PC-9 (cell line): ENCODE measurements around the gene CACNA1S. TPM values are rescaled to one million over a fixed set of nuclear protein-coding genes. Genes with fewer than 3 reads are reported as not detected.

Source experiments
- BruUV-seq: library from RNA; stranded (reverse); fragments of 400-500 nt; replicated peaks from 2 replicates; lab custom pipeline; 2021; lab: Mats Ljungman, UMichigan
- CTCF ChIA-PET: fragments of 300-600 bp; sonication (Branson Sonifier 250); formaldehyde crosslinking; loops from one replicate; lab custom pipeline; 2022; ENCODE audit warnings: antibody characterized with exemption; lab: Charles Lee
- POLR2A ChIA-PET: fragments of 300-600 bp; sonication (Branson Sonifier 250); formaldehyde crosslinking; loops from one replicate; lab custom pipeline; 2022; ENCODE audit warnings: antibody characterized with exemption; ENCODE audit not compliant: unreplicated experiment; lab: Charles Lee
- DNase-seq, 2 experiments: peaks; one replicate each; pipeline versions ENCODE4 v3.0.0 to v3.0.0-alpha.2; 2015 to 2022; ENCODE audit warnings: mixed read lengths in 1 of 2
- H2AFZ ChIP-seq: fragments of 200-600 bp; sonication (generic); 2 replicates; pipeline ENCODE4 v1.8.1; 2017; ENCODE audit warnings: antibody characterized with exemption
- H3F3A ChIP-seq: fragments of 200-600 bp; sonication (generic); 2 replicates; pipeline ENCODE4 v1.8.1; 2017; ENCODE audit warnings: antibody characterized with exemption, mild to moderate bottlenecking, low read depth; ENCODE audit not compliant: insufficient read depth
- H3K27ac ChIP-seq: fragments of 200-600 bp; sonication (generic); 2 replicates; pipeline ENCODE4 v1.6.1; 2016; ENCODE audit warnings: mixed run types
- H3K27me3 ChIP-seq: fragments of 200-600 bp; sonication (generic); 2 replicates; pipeline ENCODE4 v1.6.1; 2016; ENCODE audit warnings: low read depth, mixed run types; ENCODE audit not compliant: insufficient read depth
- H3K36me3 ChIP-seq: fragments of 200-600 bp; sonication (generic); 2 replicates; pipeline ENCODE4 v1.6.1; 2016; ENCODE audit warnings: low read depth, mixed run types
- H3K4me1 ChIP-seq: fragments of 200-600 bp; sonication (generic); replicated peaks from 2 replicates; pipeline ENCODE4 v1.6.1; 2016; ENCODE audit warnings: mixed run types; ENCODE audit not compliant: insufficient read depth
- H3K4me2 ChIP-seq: fragments of 200-600 bp; sonication (generic); 2 replicates; pipeline ENCODE4 v1.6.1; 2017; ENCODE audit warnings: mixed run types
- H3K4me3 ChIP-seq: fragments of 200-600 bp; sonication (generic); 2 replicates; pipeline ENCODE4 v1.6.1; 2016; ENCODE audit warnings: mixed run types
- H3K79me2 ChIP-seq: fragments of 200-600 bp; sonication (generic); 2 replicates; pipeline ENCODE4 v1.6.1; 2017; ENCODE audit warnings: low read depth, mixed run types
- H3K9me2 ChIP-seq: fragments of 200-600 bp; sonication (generic); 2 replicates; pipeline ENCODE4 v1.8.1; 2017; ENCODE audit warnings: mild to moderate bottlenecking; ENCODE audit not compliant: insufficient read depth
- H3K9me3 ChIP-seq: fragments of 200-600 bp; sonication (generic); 2 replicates; pipeline ENCODE4 v1.8.1; 2016; ENCODE audit warnings: low read depth; ENCODE audit not compliant: insufficient read depth
- H4K20me1 ChIP-seq: fragments of 200-600 bp; sonication (generic); 2 replicates; pipeline ENCODE4 v1.8.1; 2017; ENCODE audit not compliant: insufficient read depth
- EZH2 ChIP-seq: fragments of 200-600 bp; sonication (generic); IDR thresholded peaks from 2 replicates; pipeline ENCODE4 v1.8.0; 2017; ENCODE audit warnings: antibody characterized with exemption, low read depth
- intact Hi-C: fragments of 100-400 bp; cut with micrococcal nuclease; formaldehyde crosslinking; loops from one replicate; pipeline ENCODE4 v1.10.0; 2022; ENCODE audit not compliant: unreplicated experiment
- total RNA-seq: library from RNA; stranded (reverse); gene quantifications from 2 replicates; pipeline ENCODE4 v1.2.3, GENCODE V29; 2021
- TF ChIP-seq, protein P1 (sequence below): fragments of 200-600 bp; sonication (generic); conservative IDR thresholded peaks from 2 replicates; pipeline ENCODE4 v1.6.1; 2017; ENCODE audit warnings: mixed run types, antibody characterized with exemption, mild to moderate bottlenecking, moderate library complexity

The CACNA1S gene
- total RNA-seq, 1 experiment from 2014 or later: not detected

DNA sequence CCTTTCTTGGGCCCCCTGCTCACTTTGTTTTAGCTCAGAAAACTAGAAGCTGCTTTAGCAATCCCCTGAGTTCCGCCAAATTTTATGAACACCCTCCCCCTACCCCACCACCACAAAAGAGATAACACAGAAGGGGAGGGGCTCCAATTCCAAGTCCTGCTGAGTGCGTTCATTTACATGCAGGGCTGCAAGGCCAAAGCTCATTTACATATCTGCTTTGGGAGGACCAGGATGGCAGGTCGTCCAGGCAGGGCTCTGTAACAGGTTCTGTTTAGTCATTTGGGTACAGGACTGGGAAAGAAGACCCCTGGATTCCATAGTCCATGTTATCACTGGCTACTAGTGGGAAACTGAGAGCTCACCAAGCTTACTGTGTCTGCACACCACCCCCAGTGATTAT, 52.8 kb downstream of the CACNA1S start:
- H3K27me3 ChIP-seq: peaks cover 40% of the 10 kb centered on the region
- intact Hi-C loops: no loop called here
- no TSS peak for BruUV-seq
- no peaks in the 10 kb centered on the region for H3K79me2 ChIP-seq
- H3K4me2 ChIP-seq: no peak overlapping the region
- TF ChIP-seq, protein P1, sequence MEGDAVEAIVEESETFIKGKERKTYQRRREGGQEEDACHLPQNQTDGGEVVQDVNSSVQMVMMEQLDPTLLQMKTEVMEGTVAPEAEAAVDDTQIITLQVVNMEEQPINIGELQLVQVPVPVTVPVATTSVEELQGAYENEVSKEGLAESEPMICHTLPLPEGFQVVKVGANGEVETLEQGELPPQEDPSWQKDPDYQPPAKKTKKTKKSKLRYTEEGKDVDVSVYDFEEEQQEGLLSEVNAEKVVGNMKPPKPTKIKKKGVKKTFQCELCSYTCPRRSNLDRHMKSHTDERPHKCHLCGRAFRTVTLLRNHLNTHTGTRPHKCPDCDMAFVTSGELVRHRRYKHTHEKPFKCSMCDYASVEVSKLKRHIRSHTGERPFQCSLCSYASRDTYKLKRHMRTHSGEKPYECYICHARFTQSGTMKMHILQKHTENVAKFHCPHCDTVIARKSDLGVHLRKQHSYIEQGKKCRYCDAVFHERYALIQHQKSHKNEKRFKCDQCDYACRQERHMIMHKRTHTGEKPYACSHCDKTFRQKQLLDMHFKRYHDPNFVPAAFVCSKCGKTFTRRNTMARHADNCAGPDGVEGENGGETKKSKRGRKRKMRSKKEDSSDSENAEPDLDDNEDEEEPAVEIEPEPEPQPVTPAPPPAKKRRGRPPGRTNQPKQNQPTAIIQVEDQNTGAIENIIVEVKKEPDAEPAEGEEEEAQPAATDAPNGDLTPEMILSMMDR: no peak
- no peak for TF ChIP-seq EZH2
- no peaks in the 10 kb centered on the region for H4K20me1 ChIP-seq
- ChIA-PET CTCF (no interaction called here), POLR2A (no interaction called here)
- H3F3A ChIP-seq: no peaks in the 10 kb centered on the region
- DNase-seq: no peak
- H3K9me2 ChIP-seq: no peaks in the 10 kb centered on the region
- no peaks in the 10 kb centered on the region for H3K9me3 ChIP-seq
- H3K4me1 ChIP-seq: no peaks in the 10 kb centered on the region
- no peaks in the 10 kb centered on the region for H3K36me3 ChIP-seq
- H3K27ac ChIP-seq: no peak overlapping the region
- H2AFZ ChIP-seq: no peak overlapping the region
- no peak overlapping the region for H3K4me3 ChIP-seq

DNA sequence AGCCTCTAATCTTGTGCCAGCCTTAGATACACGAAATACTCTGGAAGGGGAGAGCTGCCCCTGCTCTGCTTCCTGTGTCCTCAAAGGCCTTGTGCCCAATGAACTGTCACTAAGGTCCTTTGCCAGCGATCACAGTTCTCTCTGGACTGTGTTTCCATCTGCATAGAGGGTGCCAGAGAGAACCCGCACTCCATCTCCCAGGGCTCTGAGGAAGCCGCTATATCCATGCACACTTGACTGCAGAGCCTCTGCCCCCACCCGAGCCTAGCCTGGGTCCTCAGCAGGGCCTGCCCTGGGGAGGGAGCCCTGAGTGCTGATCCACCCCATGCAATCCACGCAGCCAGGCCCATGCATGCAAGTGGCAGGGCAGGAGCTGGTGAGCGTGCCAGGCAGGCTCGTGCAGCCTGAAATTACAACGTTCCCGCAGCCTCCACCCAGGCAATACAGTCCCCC, 58.1 kb downstream of the CACNA1S start:
- Histone ChIP-seq H2AFZ (no peak overlapping the region), H3K79me2 (no peaks in the 10 kb centered on the region), H3K9me2 (no peaks in the 10 kb centered on the region), H3K27me3 (peaks cover 82% of the 10 kb centered on the region), H4K20me1 (no peaks in the 10 kb centered on the region), H3K9me3 (no peaks in the 10 kb centered on the region), H3K27ac (no peak overlapping the region), H3K4me3 (no peak overlapping the region), H3K4me2 (no peak overlapping the region), H3K36me3 (no peaks in the 10 kb centered on the region), H3K4me1 (no peaks in the 10 kb centered on the region), H3F3A (no peaks in the 10 kb centered on the region)
- ChIA-PET CTCF (no interaction called here), POLR2A (no interaction called here)
- no peak for TF ChIP-seq EZH2
- TF ChIP-seq, protein P1: no peak
- intact Hi-C loops: no loop called here
- no TSS peak for BruUV-seq
- DNase-seq: no peak

DNA sequence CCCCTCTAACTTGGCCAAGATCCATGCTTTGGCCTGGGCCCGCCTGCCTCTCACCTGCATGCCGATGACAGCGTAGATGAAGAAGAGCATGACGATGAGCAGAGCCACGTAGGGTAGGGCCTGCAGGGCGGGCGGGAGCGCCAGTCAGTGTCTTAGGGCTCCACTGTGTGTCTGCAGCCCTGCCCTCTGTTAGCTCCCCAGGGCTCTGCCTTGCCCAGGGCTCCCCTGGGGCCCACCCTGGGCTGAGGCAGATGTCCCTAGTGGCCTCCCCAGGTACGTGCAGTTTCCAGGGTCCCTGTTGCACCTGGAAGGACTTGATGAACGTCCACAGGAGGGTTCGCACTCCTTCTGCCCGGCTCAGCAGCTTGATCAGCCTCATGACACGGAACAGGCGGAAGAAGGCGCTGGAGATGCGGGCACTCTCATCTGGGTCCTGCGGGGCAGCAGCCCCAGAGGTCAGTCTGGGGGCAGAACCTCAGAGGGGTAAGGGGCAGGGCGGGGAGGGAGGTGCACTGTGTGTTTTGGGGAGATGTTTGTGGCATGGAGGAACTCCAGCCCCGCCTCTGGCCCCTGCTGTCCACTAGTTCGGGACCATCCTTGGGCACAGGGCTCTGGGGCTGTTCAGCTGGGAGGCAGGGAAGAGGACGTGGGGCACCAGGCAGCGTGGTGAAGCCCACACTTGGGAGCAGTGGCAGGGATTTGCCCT, 58.9 kb downstream of the CACNA1S start:
- H3K36me3 ChIP-seq: no peaks in the 10 kb centered on the region
- no peaks in the 10 kb centered on the region for H4K20me1 ChIP-seq
- no peaks in the 10 kb centered on the region for H3K9me3 ChIP-seq
- intact Hi-C loops: no loop called here
- ChIA-PET CTCF (no interaction called here), POLR2A (no interaction called here)
- no TSS peak for BruUV-seq
- no peak overlapping the region for H3K4me2 ChIP-seq
- no peak overlapping the region for H2AFZ ChIP-seq
- H3K27me3 ChIP-seq: peaks cover 90% of the 10 kb centered on the region
- no peak for DNase-seq
- H3K79me2 ChIP-seq: no peaks in the 10 kb centered on the region
- H3K4me3 ChIP-seq: no peak overlapping the region
- no peak overlapping the region for H3K27ac ChIP-seq
- no peaks in the 10 kb centered on the region for H3K9me2 ChIP-seq
- H3F3A ChIP-seq: no peaks in the 10 kb centered on the region
- no peaks in the 10 kb centered on the region for H3K4me1 ChIP-seq
- TF ChIP-seq, protein P1: no peak; the same call in 1 of the 2 replicates
- TF ChIP-seq EZH2: no peak
